ENCODE measurements around the gene DNAH10. TPM values are rescaled to one million over a fixed set of nuclear protein-coding genes. Genes with fewer than 3 reads are reported as not detected.

The DNAH10 gene
- total and polyA plus RNA-seq, 2 of the 13 experiments (the other 11 are each of a cell fraction or from before 2014, with no cell fraction given): 0.01 to 0.02 TPM

DNA sequence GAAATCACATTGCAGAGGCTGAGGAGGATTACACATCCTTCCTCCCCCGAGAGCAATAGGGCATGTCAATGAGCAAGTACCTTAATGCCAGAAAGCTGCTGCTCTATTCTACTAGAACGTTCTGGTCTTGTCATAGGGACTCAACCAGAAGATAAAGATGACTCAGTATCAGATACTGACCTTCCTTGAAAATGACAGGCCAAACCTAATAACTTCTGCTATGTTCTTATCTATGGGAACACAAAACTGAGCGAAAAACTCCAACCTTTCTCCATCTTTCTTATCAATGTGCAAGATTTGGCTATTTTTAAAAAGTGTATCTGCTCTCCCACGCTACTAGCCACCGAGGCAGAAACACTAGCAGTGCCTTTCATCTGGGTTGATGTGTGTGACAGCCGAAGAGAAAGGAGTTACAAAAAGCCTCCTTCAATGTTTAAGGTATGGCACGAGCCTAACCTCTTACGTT lies 205.1 kb downstream of the DNAH10 start:
- no peaks in the 10 kb centered on the region for H3K9me3 ChIP-seq (ENCODE audit: low read length)
- in situ Hi-C loops (cut with HindIII; ENCODE audit: extremely low pct_ligation_motif_present, low pct_unique_long_range_greater_than_20kb): no loop called here
- DNase-seq (ENCODE audit: low spot score): no peak
- H3K27me3 ChIP-seq (ENCODE audit: control insufficient read depth in 1 of 2, insufficient read depth in 2 of 2, low read length in 2 of 2): no peaks in the 10 kb centered on the region
- no peak for ATAC-seq
- H4K20me1 ChIP-seq (ENCODE audit: insufficient read depth, low read length): no peaks in the 10 kb centered on the region
- ChIA-PET CTCF (ENCODE audit: low intra/inter-chr PET ratio, low total read pairs) (no interaction called here), POLR2A (no interaction called here)
- H3K9ac ChIP-seq (ENCODE audit: insufficient read depth, low read depth, low read length): no peak overlapping the region
- H3K79me2 ChIP-seq (ENCODE audit: insufficient read depth, low read length): peaks cover 31% of the 10 kb centered on the region
- FAIRE-seq: no peak
- no TSS peak for BruUV-seq (replicated peaks)
- 97% methylated on average over 8 of the region's 8 CpGs for WGBS (ENCODE audit: low lambda C conversion rate)
- H3K4me1 ChIP-seq (ENCODE audit: insufficient read depth, low read length): peaks cover 14% of the 10 kb centered on the region
- intact Hi-C loops (cut with micrococcal nuclease; ENCODE audit: unreplicated experiment): no loop called here
- no peak overlapping the region for H3K27ac ChIP-seq (ENCODE audit: extremely low read length, insufficient read depth, low read length)
- H3K4me3 ChIP-seq (replicated peaks in 1 of 3; ENCODE audit: insufficient read depth in 1 of 3, low read depth in 2 of 3, low read length in 3 of 3): no peak overlapping the region
- 0 out of 5 replicates have a peak, but pooled peaks cover 0 to 4% of the 10 kb centered on the region in 2 experiments for H3K36me3 ChIP-seq (replicated peaks in 1 of 2; ENCODE audit: control insufficient read depth in 1 of 2, insufficient read depth in 2 of 2, low read length in 2 of 2)
- no peak overlapping the region for H2AFZ ChIP-seq (ENCODE audit: low read length)
- no peak overlapping the region for H3K4me2 ChIP-seq (ENCODE audit: low read depth, low read length)
- TF ChIP-seq BCL6 (CRISPR knock-in tag; IDR thresholded peaks at IDR 0.05): no peak
- no peak for TF ChIP-seq NCOR1 (IDR thresholded peaks at IDR 0.05; ENCODE audit: borderline replicate concordance, low read length)
- TF ChIP-seq ZNF138 (CRISPR knock-in tag; IDR thresholded peaks at IDR 0.05; ENCODE audit: low read depth): no peak
- TF ChIP-seq ZNF343 (CRISPR knock-in tag; IDR thresholded peaks at IDR 0.05): no peak
- TF ChIP-seq IKZF1 (IDR thresholded peaks at IDR 0.05): no peak
- no peak for TF ChIP-seq HNF1A (IDR thresholded peaks at IDR 0.05; ENCODE audit: low read depth)
- TF ChIP-seq HNF1A (CRISPR knock-in tag; IDR thresholded peaks at IDR 0.05; ENCODE audit: borderline replicate concordance): no peak
- no peak for TF ChIP-seq ARID4A (CRISPR knock-in tag; IDR thresholded peaks at IDR 0.05; ENCODE audit: borderline replicate concordance)
- no peak for TF ChIP-seq PCBP2 (optimal IDR thresholded peaks at IDR 0.05; ENCODE audit: low read depth, low read length, poor library complexity, severe bottlenecking)
- no peak for TF ChIP-seq HMGXB4 (CRISPR knock-in tag; IDR thresholded peaks at IDR 0.05; ENCODE audit: borderline replicate concordance in 1 of 2, low read depth in 1 of 2)
- no peak for TF ChIP-seq ZSCAN25 (CRISPR knock-in tag; IDR thresholded peaks at IDR 0.05)
